ENCODE measurements around the gene PLCL1. TPM values are rescaled to one million over a fixed set of nuclear protein-coding genes. Genes with fewer than 3 reads are reported as not detected.

The PLCL1 gene
- total RNA-seq, 1 donor from 2014 or later = 14.3 TPM

GRCh38 chr2:198165289-198165688 is 360.9 kb downstream of the PLCL1 start:
- no peaks in the 10 kb centered on the region for H3K36me3 ChIP-seq
- TF ChIP-seq CTCF (IDR thresholded peaks at IDR 0.05) = no peak
- DNase-seq (ENCODE audit: low spot score in 2 of 2) = no peak
- no peaks in the 10 kb centered on the region for H3K9me3 ChIP-seq
- intact Hi-C loops (cut with DNase I) = no loop called here
- H3K4me3 ChIP-seq = no peak overlapping the region
- H3K27me3 ChIP-seq = no peaks in the 10 kb centered on the region
- H3K27ac ChIP-seq = no peak overlapping the region
- H3K4me1 ChIP-seq = no peaks in the 10 kb centered on the region

- intact Hi-C loops (cut with DNase I) = no loop called here
Observed at GRCh38 chr2:198167346-198167745, 363.0 kb downstream of the PLCL1 start.

GRCh38 chr2:198168651-198169050 is 364.3 kb downstream of the PLCL1 start:
- TF ChIP-seq CTCF (IDR thresholded peaks at IDR 0.05) = no peak
- H3K4me3 ChIP-seq = no peak overlapping the region
- no peaks in the 10 kb centered on the region for H3K9me3 ChIP-seq
- no peaks in the 10 kb centered on the region for H3K27me3 ChIP-seq
- H3K4me1 ChIP-seq = no peaks in the 10 kb centered on the region
- H3K27ac ChIP-seq = no peak overlapping the region
- intact Hi-C loops (cut with DNase I) = no loop called here
- H3K36me3 ChIP-seq = no peaks in the 10 kb centered on the region
- no peak for DNase-seq (ENCODE audit: low spot score in 2 of 2)

More at GRCh38 chr2:198167346-198167745, 363.0 kb downstream of the PLCL1 start:
- no peaks in the 10 kb centered on the region for H3K36me3 ChIP-seq
- no peak for TF ChIP-seq CTCF (IDR thresholded peaks at IDR 0.05)
- no peaks in the 10 kb centered on the region for H3K9me3 ChIP-seq
- no peaks in the 10 kb centered on the region for H3K4me1 ChIP-seq
- no peaks in the 10 kb centered on the region for H3K27me3 ChIP-seq
- H3K27ac ChIP-seq = no peak overlapping the region
- no peak overlapping the region for H3K4me3 ChIP-seq
- DNase-seq (ENCODE audit: low spot score in 2 of 2) = no peak

DNA sequence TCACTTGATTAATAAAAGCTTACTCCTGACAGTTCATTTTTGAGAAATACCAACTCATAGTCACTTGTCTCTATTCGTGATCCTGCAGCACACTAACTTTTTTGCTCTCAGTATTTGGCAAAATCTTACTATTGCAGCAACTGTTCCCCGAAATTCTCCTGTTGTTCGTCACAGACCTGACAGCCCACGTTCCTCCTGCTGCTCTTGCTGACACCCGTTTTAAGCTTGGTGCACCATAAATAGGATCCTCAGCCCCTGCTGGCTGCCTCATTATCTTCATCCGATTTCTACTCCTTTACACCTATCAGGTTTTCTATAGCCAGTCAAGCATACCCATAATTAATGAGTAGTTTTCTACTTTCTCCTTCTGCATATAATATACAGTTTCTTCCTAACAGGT is 368.8 kb downstream of the PLCL1 start:
- TF ChIP-seq CTCF (IDR thresholded peaks at IDR 0.05) = no peak
- Histone ChIP-seq H3K4me1 (no peaks in the 10 kb centered on the region), H3K27ac (no peak overlapping the region), H3K27me3 (no peaks in the 10 kb centered on the region), H3K4me3 (no peak overlapping the region), H3K36me3 (no peaks in the 10 kb centered on the region), H3K9me3 (peaks cover 0 to 3% of the 10 kb centered on the region in 2 donors)
- no peak for DNase-seq (ENCODE audit: low spot score in 2 of 2)
- intact Hi-C loops (cut with DNase I) = no loop called here

- Histone ChIP-seq H3K4me1 (no peaks in the 10 kb centered on the region), H3K36me3 (no peaks in the 10 kb centered on the region), H3K4me3 (no peak overlapping the region), H3K27me3 (no peaks in the 10 kb centered on the region), H3K9me3 (peaks cover 0 to 9% of the 10 kb centered on the region in 2 donors), H3K27ac (no peak overlapping the region)
- no peak for TF ChIP-seq CTCF (IDR thresholded peaks at IDR 0.05)
- intact Hi-C loops (cut with DNase I) = no loop called here
- DNase-seq (ENCODE audit: low spot score in 2 of 2) = no peak
Observed at GRCh38 chr2:198173864-198174263, 369.5 kb downstream of the PLCL1 start.

- intact Hi-C loops (cut with DNase I) = no loop called here
- peaks cover 0 to 9% of the 10 kb centered on the region in 2 donors for H3K9me3 ChIP-seq
Observed at GRCh38 chr2:198175271-198175670, 370.9 kb downstream of the PLCL1 start.

More at GRCh38 chr2:198175271-198175670, 370.9 kb downstream of the PLCL1 start:
- Histone ChIP-seq H3K4me3 (no peak overlapping the region), H3K36me3 (no peaks in the 10 kb centered on the region), H3K27me3 (no peaks in the 10 kb centered on the region), H3K4me1 (no peaks in the 10 kb centered on the region), H3K27ac (no peak overlapping the region)
- no peak for DNase-seq (ENCODE audit: low spot score in 2 of 2)
- TF ChIP-seq CTCF (IDR thresholded peaks at IDR 0.05) = no peak
